ENCODE measurements around the gene EEF2K.

Gene EEF2K

DNA sequence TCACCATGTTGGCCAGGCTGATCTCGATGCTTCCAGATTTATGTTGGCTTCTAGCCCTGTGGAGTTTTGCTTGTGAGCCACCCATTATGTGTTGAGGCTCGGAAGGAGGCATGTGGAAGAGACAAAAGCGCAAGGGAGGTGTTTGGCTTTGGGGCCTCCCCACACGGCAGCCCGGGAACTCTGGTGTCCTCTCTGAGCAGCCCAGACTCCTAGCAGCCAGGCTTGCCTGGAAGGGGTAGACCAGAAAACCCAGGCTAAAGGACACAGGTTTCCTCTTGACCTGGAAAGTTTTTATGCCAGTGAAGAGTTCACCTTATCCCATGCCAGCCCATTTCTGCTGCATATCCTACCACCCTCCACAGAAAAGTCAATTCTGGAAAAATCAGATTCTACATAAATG is 22.7 kb upstream of the EEF2K start:
- no peak for DNase-seq (ENCODE audit: low read depth)
- TF ChIP-seq, protein P1, sequence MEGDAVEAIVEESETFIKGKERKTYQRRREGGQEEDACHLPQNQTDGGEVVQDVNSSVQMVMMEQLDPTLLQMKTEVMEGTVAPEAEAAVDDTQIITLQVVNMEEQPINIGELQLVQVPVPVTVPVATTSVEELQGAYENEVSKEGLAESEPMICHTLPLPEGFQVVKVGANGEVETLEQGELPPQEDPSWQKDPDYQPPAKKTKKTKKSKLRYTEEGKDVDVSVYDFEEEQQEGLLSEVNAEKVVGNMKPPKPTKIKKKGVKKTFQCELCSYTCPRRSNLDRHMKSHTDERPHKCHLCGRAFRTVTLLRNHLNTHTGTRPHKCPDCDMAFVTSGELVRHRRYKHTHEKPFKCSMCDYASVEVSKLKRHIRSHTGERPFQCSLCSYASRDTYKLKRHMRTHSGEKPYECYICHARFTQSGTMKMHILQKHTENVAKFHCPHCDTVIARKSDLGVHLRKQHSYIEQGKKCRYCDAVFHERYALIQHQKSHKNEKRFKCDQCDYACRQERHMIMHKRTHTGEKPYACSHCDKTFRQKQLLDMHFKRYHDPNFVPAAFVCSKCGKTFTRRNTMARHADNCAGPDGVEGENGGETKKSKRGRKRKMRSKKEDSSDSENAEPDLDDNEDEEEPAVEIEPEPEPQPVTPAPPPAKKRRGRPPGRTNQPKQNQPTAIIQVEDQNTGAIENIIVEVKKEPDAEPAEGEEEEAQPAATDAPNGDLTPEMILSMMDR (conservative IDR thresholded peaks at IDR 0.05; ENCODE audit: low read length) = no peak
- no peak overlapping the region for H3K4me3 ChIP-seq (ENCODE audit: low read length)

- no peak for DNase-seq (ENCODE audit: low read depth)
- no peak overlapping the region for H3K4me3 ChIP-seq (ENCODE audit: low read length)
- TF ChIP-seq, protein P1 (conservative IDR thresholded peaks at IDR 0.05; ENCODE audit: low read length) = peak; percentile 19
These were observed 22.0 kb upstream of the EEF2K start for GRCh38 chr16:22183901-22184614.

GRCh38 chr16:22184615-22184968 is 21.5 kb upstream of the EEF2K start:
- no peak for DNase-seq (ENCODE audit: low read depth)
- no peak overlapping the region for H3K4me3 ChIP-seq (ENCODE audit: low read length)
- TF ChIP-seq, protein P1 (conservative IDR thresholded peaks at IDR 0.05; ENCODE audit: low read length) = no peak

DNA sequence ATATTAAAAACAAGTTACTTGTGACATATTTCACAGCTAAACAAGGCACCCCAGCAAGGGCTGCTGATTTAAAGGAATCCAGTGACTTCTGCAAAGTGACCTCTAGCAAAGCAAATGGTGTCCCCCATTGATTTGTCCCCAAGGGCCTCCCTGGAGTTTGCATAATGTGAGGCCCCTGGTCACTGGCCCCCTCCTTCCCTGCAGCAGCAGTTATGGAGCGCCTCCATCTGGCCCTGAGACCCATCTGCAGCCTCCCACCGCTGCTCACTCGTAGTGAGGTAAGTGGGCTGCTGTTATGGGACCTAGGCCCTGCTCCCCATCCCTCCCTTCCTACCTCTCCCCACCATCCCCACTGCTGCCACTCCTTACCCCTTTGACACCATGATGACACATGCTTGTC is 19.6 kb upstream of the EEF2K start:
- DNase-seq (ENCODE audit: low read depth) = no peak
- H3K4me3 ChIP-seq (ENCODE audit: low read length) = no peak overlapping the region
- TF ChIP-seq, protein P1 (conservative IDR thresholded peaks at IDR 0.05; ENCODE audit: low read length) = peak; percentile 9; the same call in 1 of the 2 replicates

GRCh38 chr16:22188267-22188594 is 17.8 kb upstream of the EEF2K start:
- H3K4me3 ChIP-seq (ENCODE audit: low read length) = no peak overlapping the region
- TF ChIP-seq, protein P1 (conservative IDR thresholded peaks at IDR 0.05; ENCODE audit: low read length) = no peak
- DNase-seq (ENCODE audit: low read depth) = no peak

- DNase-seq (ENCODE audit: low read depth) = peak; percentile 91
- H3K4me3 ChIP-seq (ENCODE audit: low read length) = no peak overlapping the region
- TF ChIP-seq, protein P1 (conservative IDR thresholded peaks at IDR 0.05; ENCODE audit: low read length) = peak; percentile 94
These were observed 17.3 kb upstream of the EEF2K start for GRCh38 chr16:22188595-22189442.

Measured in AG10803 (cell line).